Measurements from ENCODE around the gene NRXN3. TPM values are rescaled to one million over a fixed set of nuclear protein-coding genes. Genes with fewer than 3 reads are reported as not detected.

Gene NRXN3
- total RNA-seq, 2 experiments from 2014 or later: not detected

- ChIA-PET CTCF (interaction anchor here (1.0 kb wide), 1 partner anchor 9 kb away, joined by 3 read pairs; no protein-coding TSS in a partner anchor), POLR2A (no interaction called here)
- Mint-ChIP-seq H3K27ac (no peak overlapping the region), H3K36me3 (ENCODE audit: low read depth) (no peaks in the 10 kb centered on the region), H3K4me1 (no peaks in the 10 kb centered on the region), H3K27me3 (peaks cover 9% of the 10 kb centered on the region), H3K4me3 (no peak overlapping the region), H3K9me3 (no peaks in the 10 kb centered on the region)
- DNase-seq: no peak
Observed at GRCh38 chr14:78946949-78947348, 776.8 kb downstream of the NRXN3 start.

DNA sequence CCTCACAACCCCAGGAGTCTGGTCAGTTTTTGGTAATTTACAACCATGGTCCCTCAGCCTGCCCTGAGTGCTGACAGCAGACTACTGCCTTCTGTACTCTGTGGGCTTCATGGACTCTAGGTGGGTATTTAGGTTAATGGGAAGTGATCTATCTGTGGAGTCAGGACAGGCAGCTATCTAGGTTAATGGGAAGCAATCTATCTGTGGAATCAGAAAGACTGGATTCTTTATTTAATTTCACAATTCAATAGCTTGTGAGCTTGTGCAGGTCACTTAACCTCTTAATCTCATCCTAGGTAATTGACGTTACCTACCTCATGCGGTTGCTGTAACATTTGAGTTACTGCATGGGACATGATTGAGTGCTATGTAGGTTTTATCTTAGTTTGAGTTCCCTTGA lies 777.5 kb downstream of the NRXN3 start:
- ChIA-PET POLR2A (no interaction called here), CTCF (interaction anchor here (0.5 to 1.0 kb wide), 2 partner anchors 8 to 1141 kb away, joined by 3 to 4 read pairs; no protein-coding TSS in a partner anchor)
- H3K4me1 Mint-ChIP-seq: no peaks in the 10 kb centered on the region
- peaks cover 9% of the 10 kb centered on the region for H3K27me3 Mint-ChIP-seq
- H3K9me3 Mint-ChIP-seq: no peaks in the 10 kb centered on the region
- no peaks in the 10 kb centered on the region for H3K36me3 Mint-ChIP-seq (ENCODE audit: low read depth)
- H3K4me3 Mint-ChIP-seq: no peak overlapping the region
- DNase-seq: no peak
- no peak overlapping the region for H3K27ac Mint-ChIP-seq

GRCh38 chr14:78950649-78951048 lies 780.5 kb downstream of the NRXN3 start:
- no peaks in the 10 kb centered on the region for H3K36me3 Mint-ChIP-seq (ENCODE audit: low read depth)
- ChIA-PET POLR2A (no interaction called here), CTCF (no interaction called here)
- H3K9me3 Mint-ChIP-seq: no peaks in the 10 kb centered on the region
- no peak for DNase-seq
- no peaks in the 10 kb centered on the region for H3K4me1 Mint-ChIP-seq
- H3K27ac Mint-ChIP-seq: no peak overlapping the region
- H3K27me3 Mint-ChIP-seq: peaks cover 9% of the 10 kb centered on the region
- H3K4me3 Mint-ChIP-seq: no peak overlapping the region

DNA sequence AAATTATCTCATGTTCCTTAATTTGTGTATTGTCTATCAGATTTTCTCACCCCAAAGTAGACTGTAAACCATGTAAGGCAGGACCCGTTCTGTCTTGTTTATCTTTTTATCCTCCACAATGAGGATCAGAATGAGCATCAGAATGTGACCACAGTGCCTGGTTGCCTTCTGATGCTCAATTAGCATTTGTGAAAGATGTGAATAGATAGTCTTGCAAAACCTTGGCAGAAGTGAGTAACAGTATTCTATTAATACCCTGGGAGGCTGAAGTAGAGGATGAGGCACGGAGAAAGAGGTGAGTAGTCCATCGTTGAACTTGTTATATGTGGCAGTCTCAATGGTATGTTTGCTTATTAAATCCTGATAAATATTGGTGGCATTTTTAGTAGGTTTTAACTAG lies 781.4 kb downstream of the NRXN3 start:
- DNase-seq: no peak
- no peak overlapping the region for H3K27ac Mint-ChIP-seq
- ChIA-PET POLR2A (no interaction called here), CTCF (no interaction called here)
- no peaks in the 10 kb centered on the region for H3K9me3 Mint-ChIP-seq
- H3K4me3 Mint-ChIP-seq: no peak overlapping the region
- H3K4me1 Mint-ChIP-seq: no peaks in the 10 kb centered on the region
- H3K36me3 Mint-ChIP-seq (ENCODE audit: low read depth): no peaks in the 10 kb centered on the region
- H3K27me3 Mint-ChIP-seq: peaks cover 9% of the 10 kb centered on the region

GRCh38 chr14:78959674-78960264 lies 789.6 kb downstream of the NRXN3 start:
- Mint-ChIP-seq H3K27me3 (peaks cover 1% of the 10 kb centered on the region), H3K9me3 (no peaks in the 10 kb centered on the region), H3K4me3 (no peak overlapping the region), H3K36me3 (ENCODE audit: low read depth) (no peaks in the 10 kb centered on the region), H3K27ac (no peak overlapping the region), H3K4me1 (no peaks in the 10 kb centered on the region)
- DNase-seq: peak; percentile 50
- ChIA-PET POLR2A (no interaction called here), CTCF (no interaction called here)

- H3K27ac Mint-ChIP-seq: no peak overlapping the region
- no peak overlapping the region for H3K4me3 Mint-ChIP-seq
- no peak for DNase-seq
- CTCF ChIA-PET: interaction anchor here (0.7 kb wide), 1 partner anchor 690 kb away, joined by 3 read pairs; no protein-coding TSS in a partner anchor
- no peaks in the 10 kb centered on the region for H3K9me3 Mint-ChIP-seq
- H3K27me3 Mint-ChIP-seq: peaks cover 1% of the 10 kb centered on the region
- H3K4me1 Mint-ChIP-seq: no peaks in the 10 kb centered on the region
- POLR2A ChIA-PET: no interaction called here
- no peaks in the 10 kb centered on the region for H3K36me3 Mint-ChIP-seq (ENCODE audit: low read depth)
Observed at GRCh38 chr14:78967111-78967809, 797.1 kb downstream of the NRXN3 start.

GRCh38 chr14:78968265-78968664 lies 798.1 kb downstream of the NRXN3 start:
- Mint-ChIP-seq H3K4me3 (no peak overlapping the region), H3K27me3 (peaks cover 1% of the 10 kb centered on the region), H3K4me1 (no peaks in the 10 kb centered on the region), H3K9me3 (no peaks in the 10 kb centered on the region), H3K27ac (no peak overlapping the region), H3K36me3 (ENCODE audit: low read depth) (no peaks in the 10 kb centered on the region)
- DNase-seq: no peak
- POLR2A ChIA-PET: no interaction called here
- CTCF ChIA-PET: no interaction called here

GRCh38 chr14:78970677-78971076 lies 800.5 kb downstream of the NRXN3 start:
- Mint-ChIP-seq H3K9me3 (no peaks in the 10 kb centered on the region), H3K4me3 (no peak overlapping the region), H3K36me3 (ENCODE audit: low read depth) (no peaks in the 10 kb centered on the region), H3K4me1 (no peaks in the 10 kb centered on the region), H3K27ac (no peak overlapping the region), H3K27me3 (no peaks in the 10 kb centered on the region)
- ChIA-PET CTCF (no interaction called here), POLR2A (no interaction called here)
- DNase-seq: no peak

DNA sequence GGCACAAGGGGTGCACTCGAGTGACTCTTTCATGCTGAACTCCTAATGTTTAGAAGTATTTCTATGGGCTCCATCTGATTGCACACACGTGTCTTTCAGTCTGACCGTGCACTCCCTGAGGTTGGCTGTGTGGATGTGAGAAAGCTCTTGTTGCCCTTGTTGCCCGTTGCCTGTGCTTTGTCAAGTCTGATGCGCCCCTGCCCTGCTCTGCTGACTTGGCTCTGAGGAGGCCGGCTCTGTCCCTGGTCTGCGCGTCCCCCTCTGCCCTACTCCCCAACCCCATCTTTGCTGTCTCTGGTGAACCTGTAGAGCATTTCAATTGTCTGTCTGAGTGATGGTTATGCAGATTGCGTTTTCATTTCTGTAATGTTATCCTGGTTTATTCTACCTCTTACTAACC lies 802.3 kb downstream of the NRXN3 start:
- Mint-ChIP-seq H3K36me3 (ENCODE audit: low read depth) (no peaks in the 10 kb centered on the region), H3K4me1 (no peaks in the 10 kb centered on the region), H3K9me3 (no peaks in the 10 kb centered on the region), H3K4me3 (no peak overlapping the region), H3K27ac (no peak overlapping the region), H3K27me3 (no peaks in the 10 kb centered on the region)
- no peak for DNase-seq
- POLR2A ChIA-PET: no interaction called here
- CTCF ChIA-PET: no interaction called here

- DNase-seq: no peak
- Mint-ChIP-seq H3K27ac (no peak overlapping the region), H3K27me3 (no peaks in the 10 kb centered on the region), H3K4me3 (no peak overlapping the region), H3K4me1 (no peaks in the 10 kb centered on the region), H3K36me3 (ENCODE audit: low read depth) (no peaks in the 10 kb centered on the region), H3K9me3 (no peaks in the 10 kb centered on the region)
- ChIA-PET CTCF (no interaction called here), POLR2A (no interaction called here)
Observed at GRCh38 chr14:78974691-78975090, 804.5 kb downstream of the NRXN3 start.

- Mint-ChIP-seq H3K27ac (no peak overlapping the region), H3K4me1 (no peaks in the 10 kb centered on the region), H3K36me3 (ENCODE audit: low read depth) (no peaks in the 10 kb centered on the region), H3K4me3 (no peak overlapping the region), H3K9me3 (no peaks in the 10 kb centered on the region), H3K27me3 (no peaks in the 10 kb centered on the region)
- no peak for DNase-seq
- ChIA-PET CTCF (no interaction called here), POLR2A (no interaction called here)
Observed at GRCh38 chr14:78975734-78976133, 805.6 kb downstream of the NRXN3 start.

DNA sequence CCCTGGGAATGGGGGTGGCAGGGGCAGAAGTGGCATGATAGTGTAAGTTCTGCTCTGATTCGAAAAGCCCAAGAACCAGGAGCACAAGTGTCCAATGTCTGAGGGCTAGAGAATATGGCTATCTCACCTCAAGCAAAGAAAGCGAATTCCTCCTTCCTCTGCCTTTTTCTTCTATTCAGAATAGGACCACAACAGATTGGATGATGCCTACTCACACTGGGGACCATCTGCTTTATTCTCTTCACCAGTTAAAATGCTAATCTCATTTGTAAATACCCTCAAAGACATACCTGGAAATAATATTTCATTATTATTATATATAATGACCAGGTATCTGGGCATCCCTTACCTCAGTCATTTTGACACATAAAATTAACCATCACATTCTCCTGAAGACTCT lies 808.7 kb downstream of the NRXN3 start:
- H3K27ac Mint-ChIP-seq: no peak overlapping the region

GRCh38 chr14:78982551-78982950 lies 812.4 kb downstream of the NRXN3 start:
- no peak for DNase-seq
- Mint-ChIP-seq H3K27ac (no peak overlapping the region), H3K4me3 (no peak overlapping the region), H3K4me1 (no peaks in the 10 kb centered on the region), H3K9me3 (no peaks in the 10 kb centered on the region), H3K27me3 (no peaks in the 10 kb centered on the region), H3K36me3 (ENCODE audit: low read depth) (no peaks in the 10 kb centered on the region)
- ChIA-PET CTCF (no interaction called here), POLR2A (no interaction called here)

More for the DNA sequence above, 808.7 kb downstream of the NRXN3 start:
- no peak overlapping the region for H3K4me3 Mint-ChIP-seq
- no peaks in the 10 kb centered on the region for H3K9me3 Mint-ChIP-seq
- no peak for DNase-seq
- H3K27me3 Mint-ChIP-seq: no peaks in the 10 kb centered on the region
- CTCF ChIA-PET: no interaction called here
- POLR2A ChIA-PET: no interaction called here
- no peaks in the 10 kb centered on the region for H3K4me1 Mint-ChIP-seq
- H3K36me3 Mint-ChIP-seq (ENCODE audit: low read depth): no peaks in the 10 kb centered on the region

DNA sequence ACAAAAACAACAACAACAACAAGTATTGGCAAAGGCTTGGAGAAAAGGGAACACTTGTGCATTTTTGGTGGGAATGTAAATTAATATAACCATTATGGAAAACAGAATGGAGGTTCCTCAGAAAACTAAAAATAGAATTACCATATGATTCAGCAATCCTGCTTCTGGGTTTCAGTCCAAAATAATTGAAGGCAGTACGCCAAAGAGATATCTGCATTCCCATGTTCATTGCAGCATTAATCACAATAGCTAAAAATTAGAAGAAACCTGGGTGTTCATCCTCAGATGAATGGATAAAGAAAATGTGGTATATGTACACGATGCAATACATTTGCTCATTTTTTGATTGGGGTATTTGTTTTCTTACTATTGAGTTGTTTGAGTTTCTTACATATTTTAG lies 813.0 kb downstream of the NRXN3 start:
- H3K9me3 Mint-ChIP-seq: no peaks in the 10 kb centered on the region
- ChIA-PET CTCF (no interaction called here), POLR2A (no interaction called here)
- no peak overlapping the region for H3K4me3 Mint-ChIP-seq
- H3K4me1 Mint-ChIP-seq: no peaks in the 10 kb centered on the region
- no peak for DNase-seq
- no peaks in the 10 kb centered on the region for H3K27me3 Mint-ChIP-seq
- H3K36me3 Mint-ChIP-seq (ENCODE audit: low read depth): no peaks in the 10 kb centered on the region
- H3K27ac Mint-ChIP-seq: no peak overlapping the region
